HepG2 (cell line): ENCODE results near the gene BRD2. TPM values are rescaled to one million over a fixed set of nuclear protein-coding genes. Genes with fewer than 3 reads are reported as not detected.

ENCODE experiments used
- ATAC-seq: fragments of 200-7000 bp; cut with Tn5 transposase; 3 replicates; pipeline ENCODE4 v1.9.1; 2020; ENCODE audit warnings: mild to moderate bottlenecking, moderate library complexity
- BruUV-seq: library from RNA; stranded (reverse); fragments of 400-500 nt; replicated peaks from 2 replicates; lab custom pipeline; 2021; lab: Mats Ljungman, UMichigan
- CTCF ChIA-PET: fragments of 300-600 bp; formaldehyde crosslinking; extraction: SDS; loops from one replicate; lab custom pipeline; 2021; ENCODE audit warnings: low total read pairs, inconsistent platforms, low intra/inter-chr PET ratio; lab: Yijun Ruan, JAX
- POLR2A ChIA-PET: fragments of 350-600 bp; sonication (Branson Sonifier 250); formaldehyde crosslinking; loops from one replicate; lab custom pipeline; 2020; ENCODE audit warnings: antibody characterized with exemption, inconsistent platforms; lab: Yijun Ruan, JAX
- DNase-seq: peaks from one replicate; pipeline ENCODE4 v3.0.0-alpha.2; 2015; ENCODE audit warnings: low spot score
- FAIRE-seq: peaks from 3 replicates; lab custom pipeline; 2011; peaks lifted over from hg19 to GRCh38; lab: Jason Lieb, UNC
- H2AFZ ChIP-seq: one replicate; pipeline ENCODE4 v1.6.1; 2011; ENCODE audit warnings: low read length, inconsistent platforms
- H3K27ac ChIP-seq: fragments of 300-600 bp; 3 replicates; pipeline ENCODE4 v1.8.0; 2011; ENCODE audit warnings: mixed run types, mild to moderate bottlenecking, mixed read lengths, low read length, inconsistent platforms; ENCODE audit not compliant: insufficient read depth; ENCODE audit errors: extremely low read length
- H3K27me3 ChIP-seq, 2 experiments: fragments of 200-600 bp in 1 of 2; 2 replicates in 1 of 2; 3 replicates in 1 of 2; pipeline versions ENCODE4 v1.6.0 to v1.8.0; 2011; ENCODE audit warnings: low read length in 2 of 2, mild to moderate bottlenecking in 2 of 2, moderate library complexity in 2 of 2, inconsistent platforms in 1 of 2; ENCODE audit not compliant: insufficient read depth in 2 of 2, control insufficient read depth in 1 of 2
- H3K36me3 ChIP-seq, 2 experiments: fragments of 200-600 bp in 1 of 2; replicated peaks in 1 of 2; 2 replicates in 1 of 2; 3 replicates in 1 of 2; pipeline versions ENCODE4 v1.5.1 to v1.8.0; 2011; ENCODE audit warnings: low read length in 2 of 2, inconsistent platforms in 1 of 2; ENCODE audit not compliant: insufficient read depth in 2 of 2, control insufficient read depth in 1 of 2
- H3K4me1 ChIP-seq: 2 replicates; pipeline ENCODE4 v1.5.1; 2012; ENCODE audit warnings: low read length, inconsistent platforms; ENCODE audit not compliant: insufficient read depth
- H3K4me2 ChIP-seq: 2 replicates; pipeline ENCODE4 v1.6.0; 2011; ENCODE audit warnings: low read depth, low read length, inconsistent platforms
- H3K4me3 ChIP-seq, 3 experiments: fragments of 200-600 bp in 1 of 3; sonication (generic), shearing (Covaris generic) in 1 of 3; replicated peaks in 1 of 3; 2 replicates each; pipeline ENCODE4 v1.5.1; 2011 to 2016; ENCODE audit warnings: low read length in 3 of 3, inconsistent platforms in 2 of 3, low read depth in 2 of 3, mild to moderate bottlenecking in 2 of 3, control low read depth in 1 of 3, mixed read lengths in 1 of 3; ENCODE audit not compliant: insufficient read depth in 1 of 3
- H3K79me2 ChIP-seq: one replicate; pipeline ENCODE4 v1.6.1; 2011; ENCODE audit warnings: low read length, inconsistent platforms; ENCODE audit not compliant: insufficient read depth
- H3K9ac ChIP-seq: 2 replicates; pipeline ENCODE4 v1.6.0; 2011; ENCODE audit warnings: mild to moderate bottlenecking, low read depth, low read length, inconsistent platforms; ENCODE audit not compliant: insufficient read depth
- H3K9me3 ChIP-seq: 2 replicates; pipeline ENCODE4 v1.5.1; 2012; ENCODE audit warnings: mild to moderate bottlenecking, low read length
- H4K20me1 ChIP-seq: 2 replicates; pipeline ENCODE4 v1.6.0; 2011; ENCODE audit warnings: inconsistent platforms, mild to moderate bottlenecking, low read length, moderate library complexity; ENCODE audit not compliant: insufficient read depth
- FUBP1 ChIP-seq: sonication (generic); formaldehyde crosslinking; IDR thresholded peaks from 2 replicates; pipeline ENCODE4 v1.5.1; 2020; ENCODE audit warnings: missing genetic modification reagents, mild to moderate bottlenecking, borderline replicate concordance
- HNRNPUL1 ChIP-seq: fragments of 200-400 bp; formaldehyde crosslinking; IDR thresholded peaks from 2 replicates; pipeline ENCODE4 v1.6.1; 2017; ENCODE audit warnings: low read depth, mild to moderate bottlenecking, low read length, moderate library complexity
- MIER3 ChIP-seq: IDR thresholded peaks from 2 replicates; pipeline ENCODE4 v1.6.1; 2016; ENCODE audit warnings: missing compliant biosample characterization, borderline replicate concordance
- SP1 ChIP-seq, 2 experiments: fragments of 450-650 bp in 1 of 2; sonication (generic) in 1 of 2; formaldehyde crosslinking in 1 of 2; IDR thresholded peaks; 2 replicates each; pipeline versions ENCODE4 v1.4.0 to v1.6.1; 2016 to 2020; ENCODE audit warnings: missing genetic modification reagents in 1 of 2
- ZNF251 ChIP-seq: sonication (generic); formaldehyde crosslinking; IDR thresholded peaks from 2 replicates; pipeline ENCODE4 v1.9.0; 2021; ENCODE audit warnings: mild to moderate bottlenecking, missing genetic modification reagents
- ZNF781 ChIP-seq: sonication (generic); formaldehyde crosslinking; IDR thresholded peaks from 2 replicates; pipeline ENCODE4 v1.5.1; 2020; ENCODE audit warnings: borderline replicate concordance, mild to moderate bottlenecking, missing genetic modification reagents; ENCODE audit errors: not compliant biosample characterization
- WGBS: methylation state at CpG from one replicate; pipeline ENCODE4 v1.1.6; 2017; ENCODE audit warnings: low lambda C conversion rate; 5-methylcytosine and 5-hydroxymethylcytosine counted together
- in situ Hi-C: cut with HindIII; loops from 2 replicates; pipeline ENCODE4 v1.10.0; 2017; ENCODE audit warnings: low pct_unique_long_range_greater_than_20kb; ENCODE audit not compliant: extremely low pct_ligation_motif_present
- intact Hi-C: fragments of 100-400 bp; cut with micrococcal nuclease; formaldehyde crosslinking; loops from one replicate; pipeline ENCODE4 v1.10.0; 2022; ENCODE audit not compliant: unreplicated experiment
- polyA plus RNA-seq, 8 experiments: library from polyadenylated mRNA; depleted of rRNA in 3 of 8; stranded (reverse) in 7 of 8; unstranded in 1 of 8; fragments of >200 nt; fragmentation: Illumina TruSeq in 4 of 8; extraction: Trizol in 4 of 8; gene quantifications; 2 replicates each; pipeline versions ENCODE4 v1.2.1 to v1.2.3, GENCODE V29; 2011 to 2016; ENCODE audit warnings: low read depth in 4 of 8, missing spikeins in 1 of 8, mixed read lengths in 1 of 8; ENCODE audit not compliant: insufficient read depth in 1 of 8
- total RNA-seq, 5 experiments: library from RNA; depleted of rRNA; stranded (reverse); fragments of >200 nt; fragmentation: Illumina TruSeq; extraction: Trizol; gene quantifications; 2 replicates each; pipeline ENCODE4 v1.2.3, GENCODE V29; 2016; ENCODE audit warnings: low read depth in 1 of 5

The BRD2 gene
- total and polyA plus RNA-seq, 2 of the 13 experiments (the other 11 are each of a cell fraction or from before 2014, with no cell fraction given) = 143 to 202 TPM

- TF ChIP-seq ZNF781 = peak; percentile 92
- peak; percentile 76 for TF ChIP-seq MIER3 (CRISPR knock-in tag)
- TF ChIP-seq FUBP1 (CRISPR knock-in tag) = peak; percentile 83; the same call in 1 of the 2 replicates
- 0 out of 2 replicates have a peak, but pooled peaks have one; percentile 78 for TF ChIP-seq ZNF251 (CRISPR knock-in tag)
- TF ChIP-seq, all 625 proteins: peak for 434
Measured at GRCh38 chr6:32968093-32968866, at the start of gene BRD2 (continued).

GRCh38 chr6:32920715-32921114, 47.7 kb upstream of the BRD2 start:
- no peaks in the 10 kb centered on the region for H3K79me2 ChIP-seq
- H3K27me3 ChIP-seq = peaks cover 0 to 11% of the 10 kb centered on the region in 2 experiments; a peak in 2 of 5 replicates
- FAIRE-seq (no peak), DNase-seq (no peak), ATAC-seq (no peak)
- H3K4me3 ChIP-seq = no peak overlapping the region
- no peaks in the 10 kb centered on the region; the same call in 1 of the 2 replicates for H3K4me1 ChIP-seq
- intact Hi-C loops (no loop called here), in situ Hi-C loops (no loop called here)
- H2AFZ ChIP-seq = no peak overlapping the region
- H3K4me2 ChIP-seq = no peak overlapping the region
- no peaks in the 10 kb centered on the region for H4K20me1 ChIP-seq
- BruUV-seq = no TSS peak
- no peak overlapping the region for H3K27ac ChIP-seq
- WGBS = 2% methylated on average over 2 of the region's 2 CpGs
- no peaks in the 10 kb centered on the region for H3K36me3 ChIP-seq
- no peaks in the 10 kb centered on the region for H3K9me3 ChIP-seq
- TF ChIP-seq SP1 (IDR thresholded peaks at IDR 0.05) = no peak
- no peak for TF ChIP-seq SP1 (CRISPR knock-in tag; IDR thresholded peaks at IDR 0.05)
- TF ChIP-seq HNRNPUL1 = 0 out of 2 replicates have a peak, but pooled peaks have one; percentile 52
- TF ChIP-seq, all 625 proteins: peak for 1
- ChIA-PET CTCF (no interaction called here), POLR2A (no interaction called here)
- no peak overlapping the region for H3K9ac ChIP-seq
